Kidney capillary endothelial cell (primary cell): ENCODE results near the gene MBOAT2.
"Not testable (repeated sequence)": the region's sequence is repeated elsewhere in the genome, so short reads cannot be mapped to it uniquely, and the experiment has no call there.

Source experiments
- DNase-seq: peaks from one replicate; pipeline ENCODE4 v3.0.0-alpha.2; 2018; ENCODE audit warnings: low spot score

The MBOAT2 gene, protein sequence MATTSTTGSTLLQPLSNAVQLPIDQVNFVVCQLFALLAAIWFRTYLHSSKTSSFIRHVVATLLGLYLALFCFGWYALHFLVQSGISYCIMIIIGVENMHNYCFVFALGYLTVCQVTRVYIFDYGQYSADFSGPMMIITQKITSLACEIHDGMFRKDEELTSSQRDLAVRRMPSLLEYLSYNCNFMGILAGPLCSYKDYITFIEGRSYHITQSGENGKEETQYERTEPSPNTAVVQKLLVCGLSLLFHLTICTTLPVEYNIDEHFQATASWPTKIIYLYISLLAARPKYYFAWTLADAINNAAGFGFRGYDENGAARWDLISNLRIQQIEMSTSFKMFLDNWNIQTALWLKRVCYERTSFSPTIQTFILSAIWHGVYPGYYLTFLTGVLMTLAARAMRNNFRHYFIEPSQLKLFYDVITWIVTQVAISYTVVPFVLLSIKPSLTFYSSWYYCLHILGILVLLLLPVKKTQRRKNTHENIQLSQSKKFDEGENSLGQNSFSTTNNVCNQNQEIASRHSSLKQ

DNA sequence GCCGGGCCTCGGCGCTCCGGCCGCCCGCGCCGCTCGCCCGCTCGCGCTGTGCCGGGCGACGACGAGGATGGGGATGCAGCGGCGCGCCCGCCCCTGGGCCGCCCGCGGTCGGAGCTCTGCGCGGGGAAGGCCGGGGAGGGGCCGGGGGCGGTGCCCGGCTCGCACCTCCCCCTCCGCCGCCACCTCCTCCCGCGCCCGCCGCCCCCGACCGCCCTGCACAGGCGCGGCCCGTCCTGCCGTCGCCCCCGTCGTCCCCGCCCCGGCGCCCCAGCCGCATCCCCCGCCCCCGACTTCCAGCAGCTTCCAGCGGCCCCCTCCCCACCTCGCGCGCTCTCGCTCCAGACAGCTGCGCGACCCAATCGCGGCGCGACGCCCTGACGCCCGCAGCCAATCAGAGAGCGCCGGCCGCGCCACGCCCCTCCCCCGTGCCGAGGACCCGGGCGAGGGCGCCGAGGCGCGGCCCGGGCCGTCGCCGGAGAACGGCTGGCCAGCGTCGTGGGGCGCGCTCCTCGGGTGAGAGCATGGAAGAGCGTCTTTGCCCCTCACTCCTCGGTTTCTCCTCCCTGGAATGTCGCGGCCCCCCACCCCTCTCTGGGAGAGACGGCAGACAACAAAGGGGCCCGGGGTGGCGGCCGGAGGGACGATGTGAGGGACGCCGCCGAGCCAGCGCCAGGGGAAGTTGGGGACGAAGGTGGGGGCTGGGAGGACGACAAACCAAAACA is at the start of gene MBOAT2:
TSS of gene MBOAT2 (minus strand) at position 69 of the 722 bp plus-strand sequence. CDS start 70 bp downstream, outside the sequence.
- peak; percentile 74 for DNase-seq

DNA sequence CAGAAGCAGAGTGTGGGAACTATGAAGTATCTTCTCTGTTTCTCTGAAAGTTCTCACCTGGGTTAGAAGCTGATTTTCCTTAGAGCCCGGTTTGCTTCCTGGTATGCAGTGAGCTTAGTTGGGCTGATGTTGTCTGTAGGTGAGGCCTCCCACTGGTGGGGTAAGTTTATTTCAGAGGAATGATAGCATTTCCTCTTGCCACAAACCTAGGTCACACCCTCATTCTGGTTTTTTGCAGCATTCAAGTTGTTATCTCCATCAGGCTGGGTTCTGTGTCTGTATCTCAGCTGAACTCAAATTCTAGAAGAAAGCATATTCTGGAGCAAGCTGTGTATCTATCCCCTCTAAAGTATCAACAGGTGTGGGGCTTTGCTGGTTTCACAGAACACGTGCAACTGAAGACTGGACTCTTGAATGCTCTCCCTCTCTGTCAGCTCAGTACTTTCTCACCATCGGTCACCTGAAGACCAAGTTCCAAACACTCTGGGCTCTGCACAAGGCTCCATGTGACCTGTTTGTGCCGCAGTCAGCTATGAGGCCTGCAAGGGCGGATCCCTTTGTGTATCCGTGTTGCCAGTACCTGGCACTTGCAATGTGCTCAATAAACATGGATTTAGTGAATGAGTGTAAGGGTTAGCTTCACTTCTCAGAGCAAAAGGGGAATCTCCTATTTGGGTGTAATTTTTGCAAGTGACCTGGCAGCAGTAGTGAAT is 49.5 kb upstream of the MBOAT2 start:
- DNase-seq, result no peak

DNA sequence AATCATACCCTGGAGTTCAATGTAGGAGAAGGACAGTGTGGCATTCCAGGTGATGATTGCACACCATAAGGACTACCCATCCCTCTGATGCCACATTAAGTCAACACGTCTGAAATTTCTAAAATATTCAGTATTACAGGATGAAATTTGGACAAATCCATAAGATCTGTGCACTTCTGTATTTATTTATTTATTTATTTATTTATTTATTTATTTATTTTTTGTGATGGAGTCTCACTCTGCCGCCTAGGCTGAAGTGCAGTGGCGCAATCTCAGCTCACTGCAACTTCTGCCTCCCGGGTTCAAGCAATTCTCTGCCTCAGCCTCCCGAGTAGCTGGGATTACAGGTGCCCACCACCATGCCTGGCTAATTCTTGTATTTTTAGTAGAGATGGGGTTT is 48.0 kb upstream of the MBOAT2 start:
- DNase-seq, result not testable (repeated sequence)

DNA sequence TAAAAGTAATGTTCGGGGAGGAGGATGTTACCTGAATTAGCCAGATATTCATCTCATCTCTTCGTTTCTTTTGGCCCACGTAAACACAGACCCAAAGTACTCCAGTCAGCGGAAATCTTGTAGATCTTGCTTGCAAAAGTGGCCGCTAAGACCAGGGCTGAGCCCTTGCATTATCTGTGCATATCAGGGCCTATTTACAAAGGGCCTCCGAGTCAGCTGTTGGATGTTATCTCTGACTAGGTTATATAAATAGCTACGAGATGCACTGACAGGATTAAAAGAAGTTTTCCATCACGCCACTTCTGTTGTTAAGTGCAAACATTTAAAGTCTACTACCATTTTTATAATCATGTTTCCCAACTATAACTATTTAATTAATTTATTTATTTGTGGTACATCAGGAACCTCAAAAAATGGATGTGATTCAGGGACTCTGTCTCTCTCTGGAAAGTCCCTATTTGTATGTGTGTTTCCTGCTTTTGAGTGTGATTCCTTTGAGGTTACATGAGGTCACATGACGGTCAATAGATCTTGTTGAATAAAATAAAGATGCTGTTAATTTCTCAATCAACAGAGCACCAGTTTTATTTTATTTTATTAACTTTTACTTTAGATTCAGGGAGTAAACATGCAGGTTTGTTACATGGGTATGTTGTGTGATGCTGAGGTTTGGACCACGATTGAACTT is 46.8 kb upstream of the MBOAT2 start:
- DNase-seq, result no peak

DNA sequence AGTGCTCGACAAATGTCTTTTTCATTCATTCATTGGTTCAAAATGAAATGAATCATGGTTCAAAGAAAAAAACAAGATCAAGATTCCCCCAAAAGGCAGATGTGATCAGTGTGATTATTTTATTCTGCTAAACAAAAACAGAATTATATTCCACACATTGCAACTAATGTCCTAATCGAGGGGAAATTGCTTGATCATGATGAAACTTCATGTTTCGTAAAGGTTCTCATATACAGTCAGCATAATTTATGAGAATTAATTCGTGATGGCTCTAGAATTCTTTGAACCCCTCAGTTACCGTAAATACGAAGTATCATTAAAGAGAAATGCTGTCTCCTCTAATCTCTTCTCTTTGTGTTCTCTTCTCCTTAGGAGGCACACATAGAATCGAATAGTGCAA is 42.1 kb upstream of the MBOAT2 start:
- DNase-seq, result no peak

DNA sequence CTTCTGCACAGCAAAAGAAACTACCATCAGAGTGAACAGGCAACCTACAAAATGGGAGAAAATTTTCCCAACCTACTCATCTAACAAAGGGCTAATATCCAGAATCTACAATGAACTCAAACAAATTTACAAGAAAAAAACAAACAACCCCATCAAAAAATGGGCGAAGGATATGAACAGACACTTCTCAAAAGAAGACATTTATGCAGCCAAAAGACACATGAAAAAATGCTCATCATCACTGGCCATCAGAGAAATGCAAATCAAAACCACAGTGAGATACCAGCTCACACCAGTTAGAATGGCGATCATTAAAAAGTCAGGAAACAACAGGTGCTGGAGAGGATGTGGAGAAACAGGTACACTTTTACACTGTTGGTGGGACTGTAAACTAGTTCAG is 40.0 kb upstream of the MBOAT2 start:
- not testable (repeated sequence) for DNase-seq

DNA sequence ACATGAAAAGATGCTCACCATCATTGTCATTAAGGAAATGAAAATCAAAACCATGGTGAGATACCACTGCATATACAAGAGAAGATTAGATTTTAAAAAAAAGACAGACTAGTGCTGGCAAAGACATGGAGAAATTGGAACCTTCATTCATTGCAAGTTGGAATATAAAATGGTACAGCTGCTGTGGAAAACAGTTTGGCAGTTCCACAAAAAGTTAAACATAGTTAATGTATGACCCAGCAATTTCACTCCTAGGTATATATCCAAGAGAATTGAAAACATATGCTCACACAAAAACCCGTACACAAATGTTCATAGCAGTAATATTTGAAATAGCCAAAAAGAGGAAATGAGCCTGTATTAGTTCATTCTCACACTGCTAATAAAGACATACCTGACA is 33.7 kb upstream of the MBOAT2 start:
- DNase-seq, result no peak

DNA sequence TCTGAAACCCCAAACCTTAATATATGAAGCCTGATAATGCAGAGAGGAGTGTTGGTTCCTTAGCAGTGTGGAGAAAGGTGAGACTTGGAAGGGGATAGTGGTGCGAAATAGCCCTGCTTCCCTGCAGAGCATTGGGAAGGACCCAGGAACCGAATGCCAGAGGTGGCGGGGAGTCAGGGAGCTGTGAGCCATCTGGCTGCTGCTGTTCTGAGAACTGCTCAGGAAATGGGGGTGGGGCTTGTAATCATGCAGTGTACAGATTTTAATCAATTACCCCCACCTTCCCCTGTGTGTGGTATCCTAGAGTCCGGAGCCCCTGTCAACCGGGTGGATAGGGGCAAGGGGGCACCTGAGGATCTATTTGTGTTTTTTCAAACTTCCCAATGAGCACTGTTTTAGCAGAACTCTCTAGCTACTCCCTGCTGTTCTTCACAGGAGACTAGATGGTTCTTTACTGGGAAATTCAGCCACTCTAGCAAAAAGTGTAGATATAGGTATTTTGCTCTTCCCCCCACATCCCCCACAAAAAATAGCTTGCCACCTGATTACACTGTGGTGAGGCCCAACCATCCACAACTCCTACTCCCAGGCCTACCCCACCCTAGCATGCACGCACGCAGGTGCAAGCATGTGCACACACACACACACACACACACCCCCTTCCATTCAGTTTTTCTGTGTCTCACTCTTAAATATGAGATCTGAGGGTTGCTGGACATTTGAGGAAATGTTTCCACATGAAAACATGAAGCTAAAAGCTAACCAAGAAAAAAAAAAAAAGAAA is 30.1 kb upstream of the MBOAT2 start:
- no peak for DNase-seq

DNA sequence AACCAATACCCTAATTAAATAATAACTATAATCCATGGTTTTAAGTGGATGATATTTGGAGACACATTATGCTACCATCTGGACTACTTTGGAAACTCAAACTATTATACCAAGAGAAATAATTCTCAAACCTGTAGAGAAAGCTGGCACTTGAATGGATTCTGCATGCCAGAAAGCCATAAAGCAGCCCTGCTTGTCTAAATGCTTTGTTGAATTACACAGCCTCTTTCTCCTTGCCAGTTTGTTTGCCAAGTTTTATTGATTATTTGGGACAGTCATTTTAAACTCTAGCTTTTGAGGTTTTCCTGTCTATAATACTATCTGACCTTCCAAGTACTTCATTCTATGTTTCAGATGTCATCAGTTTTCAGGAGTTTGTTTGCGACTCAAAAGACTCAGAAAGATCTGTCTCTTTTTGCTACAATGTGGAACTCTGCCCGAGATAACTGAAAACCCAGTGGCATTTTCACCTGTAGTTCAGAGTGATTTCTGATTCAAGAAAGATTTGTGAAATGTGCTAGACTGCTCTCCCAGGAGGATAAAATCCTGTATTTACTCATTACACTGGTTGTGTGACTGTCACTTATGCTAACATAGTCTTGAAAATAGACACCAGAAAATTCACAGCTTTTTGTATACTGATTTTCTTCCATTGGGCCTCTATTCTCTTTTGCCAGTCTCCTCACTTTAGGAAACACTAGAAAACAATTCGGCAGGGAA is 29.2 kb upstream of the MBOAT2 start:
- DNase-seq, result no peak

DNA sequence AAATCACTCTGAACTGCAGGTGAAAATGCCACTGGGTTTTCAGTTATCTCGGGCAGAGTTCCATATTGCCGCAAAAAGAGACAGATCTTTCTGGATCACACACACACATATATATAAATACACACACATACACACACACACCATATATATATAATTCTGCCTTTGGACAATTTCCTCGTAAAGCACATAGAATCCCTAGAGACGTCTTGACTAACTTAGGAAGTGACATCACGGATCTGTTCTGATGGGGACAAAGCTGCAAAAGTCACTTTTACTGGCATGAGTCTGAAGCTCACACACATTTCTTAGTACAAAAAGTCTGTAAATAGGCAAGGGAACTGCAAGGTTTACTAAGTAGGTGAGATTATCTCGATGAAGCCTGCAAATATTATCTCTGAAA is 28.6 kb upstream of the MBOAT2 start:
- peak; percentile 13 for DNase-seq

DNA sequence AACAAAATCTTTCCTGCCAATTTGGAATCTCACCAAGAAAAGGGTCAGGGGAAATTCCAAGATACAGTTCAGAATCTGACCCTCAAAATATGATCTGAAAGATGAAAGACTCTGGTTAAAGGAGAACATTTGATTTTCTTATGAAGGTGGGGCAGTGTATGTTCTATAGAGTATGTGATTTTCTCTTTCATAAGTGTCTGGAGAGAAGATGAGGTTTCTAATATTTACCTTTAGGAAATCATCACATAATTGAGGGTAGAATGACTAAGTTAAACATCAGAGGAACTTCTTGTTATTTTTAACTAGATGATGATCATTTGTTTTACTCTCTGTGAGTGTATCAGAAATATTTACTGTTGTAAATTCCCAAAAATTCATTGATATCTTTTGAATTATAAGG is 27.8 kb upstream of the MBOAT2 start:
- DNase-seq, result no peak

DNA sequence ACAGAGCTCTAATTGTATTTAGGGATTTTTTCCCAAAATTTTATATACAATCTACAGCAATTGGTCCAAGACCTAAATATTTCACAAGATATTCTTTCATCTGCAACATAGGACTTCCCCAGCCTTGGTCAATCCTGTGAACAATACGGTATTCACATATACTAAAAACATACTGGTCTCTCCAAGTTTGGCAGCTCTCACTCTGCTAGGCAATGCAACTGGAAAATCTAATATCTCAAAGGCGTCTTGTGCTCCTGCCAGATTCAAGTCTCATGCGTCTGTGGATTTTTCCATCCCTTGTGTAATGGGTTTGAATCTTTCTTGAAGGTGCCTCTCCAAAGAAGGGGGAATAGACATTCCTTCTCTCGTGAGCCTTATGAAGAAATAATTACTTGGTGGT is 27.4 kb upstream of the MBOAT2 start:
- no peak for DNase-seq

DNA sequence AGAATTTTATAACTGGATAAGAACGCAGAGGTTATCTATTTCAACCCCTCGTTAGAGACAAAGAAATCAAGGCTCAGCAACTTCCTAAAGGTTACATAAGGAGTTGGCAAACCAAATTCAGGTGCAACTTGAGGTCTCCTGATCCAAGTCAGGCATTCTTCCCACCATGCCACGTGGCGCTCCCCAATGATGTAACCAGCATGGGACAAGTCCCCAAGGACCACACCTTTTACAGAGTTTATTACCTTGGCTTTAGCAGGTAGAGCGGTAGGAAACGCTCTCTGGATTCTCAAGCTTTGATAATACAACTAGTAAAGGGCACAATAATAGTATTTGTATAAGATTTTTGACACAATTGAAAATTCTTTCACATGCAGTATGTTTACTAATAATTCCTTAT is 26.7 kb upstream of the MBOAT2 start:
- DNase-seq, result no peak

DNA sequence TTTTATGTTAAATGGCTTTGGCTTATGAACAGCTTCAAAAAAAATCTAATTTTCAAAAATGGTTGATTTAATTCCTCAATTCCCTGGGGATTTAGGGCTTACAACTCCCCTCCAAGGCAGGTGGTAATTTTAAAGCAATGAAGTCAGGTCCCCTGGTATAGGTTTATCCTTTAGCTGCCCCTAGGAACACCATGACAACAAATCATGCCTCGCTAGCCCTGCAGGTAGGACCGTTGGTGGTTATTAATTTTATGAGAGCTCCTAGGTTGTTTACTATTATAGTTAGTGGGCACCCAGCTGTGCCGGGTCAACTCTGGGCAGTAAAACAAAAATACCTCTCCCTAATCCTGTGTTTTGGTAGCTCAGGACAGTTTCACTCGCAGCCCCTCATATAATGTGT is 26.2 kb upstream of the MBOAT2 start:
- DNase-seq, result no peak

DNA sequence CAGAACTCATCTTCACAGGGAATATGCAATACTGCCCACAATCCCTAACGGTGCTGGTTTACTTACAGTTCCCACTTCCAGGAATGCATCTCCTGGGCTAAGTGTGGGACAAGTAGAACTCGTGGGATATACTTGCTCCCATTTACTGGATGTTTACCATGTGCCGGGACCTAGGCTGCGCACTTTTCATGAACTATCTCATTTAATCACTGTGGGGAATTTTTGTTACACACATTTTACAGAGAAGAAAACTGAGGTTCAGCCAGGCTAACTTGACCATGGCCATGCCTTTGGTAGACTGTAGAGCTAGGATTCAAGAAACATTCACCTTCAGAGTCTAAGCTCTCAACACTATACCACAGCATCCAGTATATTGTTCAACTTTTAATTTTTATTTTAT is 24.4 kb upstream of the MBOAT2 start:
- DNase-seq, result no peak

DNA sequence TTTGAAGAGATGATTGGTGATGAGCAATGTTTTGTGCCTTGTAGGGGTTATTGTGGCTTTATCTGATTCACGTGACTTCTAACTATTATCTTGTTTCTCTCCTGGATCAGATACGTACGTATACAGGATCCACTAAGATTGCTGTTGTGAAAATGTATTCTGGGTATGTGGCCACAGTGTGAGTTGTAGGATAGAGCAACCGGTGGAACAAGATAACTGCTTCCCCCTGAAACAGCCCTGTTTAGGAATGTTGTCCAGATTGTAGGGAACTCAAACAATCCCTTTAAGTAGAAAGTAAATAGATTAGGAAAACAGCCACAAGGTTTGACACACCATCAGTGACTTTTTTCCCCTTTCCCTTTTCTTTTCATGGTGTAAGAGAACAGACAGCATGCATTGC is 22.3 kb upstream of the MBOAT2 start:
- DNase-seq, result no peak

DNA sequence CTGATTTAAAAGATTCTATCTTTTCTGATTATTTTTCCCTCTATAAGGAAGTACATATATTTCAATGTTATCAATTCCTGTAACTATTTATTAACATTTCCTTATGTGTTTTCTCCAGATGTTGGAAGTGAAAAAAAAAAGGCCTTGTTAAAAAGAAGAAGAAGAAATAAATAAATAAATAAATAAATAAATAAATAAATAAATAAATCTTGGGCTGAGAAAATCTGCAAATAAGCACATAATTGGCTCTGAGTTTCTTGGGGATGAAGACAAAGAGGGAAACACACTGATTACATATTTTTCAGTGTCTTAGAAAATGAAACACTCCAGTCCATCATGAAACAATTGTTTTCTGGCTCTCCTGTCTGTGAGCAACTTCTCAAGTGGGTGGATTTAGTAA is 21.1 kb upstream of the MBOAT2 start:
- no peak for DNase-seq

DNA sequence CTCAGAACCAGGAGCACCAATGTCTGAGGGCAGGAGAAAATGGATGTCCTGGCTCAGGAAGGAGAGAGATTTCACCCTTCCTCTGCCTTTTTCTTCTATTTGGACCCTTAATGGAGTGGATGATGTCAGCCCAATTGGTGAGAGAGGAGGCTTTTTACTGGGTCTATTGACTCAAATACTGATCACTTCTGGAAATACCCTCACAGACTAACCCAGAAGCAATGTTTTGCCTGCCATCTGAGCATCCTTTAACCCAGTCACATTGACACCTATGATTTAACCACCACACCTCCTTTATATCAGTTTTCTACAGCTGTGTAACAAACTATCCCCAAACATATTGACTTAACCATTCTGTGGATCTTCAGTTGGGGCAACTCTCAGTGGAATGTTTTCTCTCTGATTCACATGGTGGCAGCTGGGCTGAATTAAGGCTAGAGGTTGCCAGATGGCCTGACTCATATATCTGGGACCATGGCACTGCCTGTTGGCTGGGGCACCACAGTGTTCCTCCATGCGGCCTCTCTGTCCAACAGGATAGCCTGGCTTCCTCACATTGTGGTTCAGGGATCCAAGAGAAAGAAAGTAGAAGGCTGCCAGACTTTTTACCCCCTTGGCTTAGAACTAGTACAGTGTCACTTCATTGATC is 18.2 kb upstream of the MBOAT2 start:
- no peak for DNase-seq

DNA sequence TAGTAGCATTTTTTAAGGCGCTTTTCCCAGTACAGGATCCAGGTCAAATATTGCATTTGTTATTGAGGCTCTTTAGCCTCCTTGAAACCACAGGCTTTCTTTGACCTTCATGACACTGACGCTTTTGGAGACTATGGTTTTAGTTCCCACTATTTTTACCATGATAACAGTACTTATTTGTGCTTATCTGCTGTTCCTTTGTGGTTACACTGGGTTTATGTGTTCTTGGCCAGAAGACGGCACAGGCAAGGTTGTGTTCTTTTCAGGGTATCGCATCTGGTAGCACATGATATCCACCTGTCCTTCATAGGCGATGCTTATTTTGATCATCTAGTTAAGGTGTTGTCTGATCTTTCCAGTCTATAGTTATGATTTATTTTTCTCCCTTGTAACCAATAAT is 16.8 kb upstream of the MBOAT2 start:
- no peak for DNase-seq

DNA sequence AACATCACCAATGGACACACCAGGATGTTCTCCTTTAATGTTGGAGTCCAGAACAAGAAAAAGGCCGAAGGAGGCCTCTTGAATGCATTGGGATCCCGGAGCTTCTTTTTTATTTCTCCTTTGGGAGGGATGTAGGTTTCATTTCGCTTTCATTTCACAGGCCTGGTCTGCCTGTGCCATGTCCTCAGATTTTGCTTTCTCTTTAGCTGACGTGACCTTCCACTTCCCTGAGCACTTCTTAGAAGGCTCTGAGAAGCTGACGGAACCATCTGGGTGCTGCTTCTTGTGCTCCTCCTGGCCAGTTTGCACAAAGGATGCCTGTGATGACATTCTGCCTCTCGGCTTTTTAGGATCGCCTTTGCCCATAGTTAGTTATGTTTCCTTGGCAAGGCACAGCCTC is 15.1 kb upstream of the MBOAT2 start:
- no peak for DNase-seq
